Activated CD4-positive, alpha-beta T cell treated with anti-CD3 and anti-CD28 coated beads, Interleukin-2, amount 10 ng/mL, durations not matched to agents 7 days and 5 days (primary cell): ENCODE results near the gene WDR54. TPM values are rescaled to one million over a fixed set of nuclear protein-coding genes. Genes with fewer than 3 reads are reported as not detected.
"Not testable (repeated sequence)": the region's sequence is repeated elsewhere in the genome, so short reads cannot be mapped to it uniquely, and the experiment has no call there.

Experiments used
- CTCF ChIA-PET: fragments of 350-600 bp; sonication (Branson Sonifier 250); formaldehyde crosslinking; loops from one replicate; lab custom pipeline; 2021; ENCODE audit warnings: antibody characterized with exemption; lab: Charles Lee
- POLR2A ChIA-PET: fragments of 350-600 bp; sonication (Branson Sonifier 250); formaldehyde crosslinking; loops from one replicate; lab custom pipeline; 2021; ENCODE audit warnings: antibody characterized with exemption; lab: Charles Lee
- DNase-seq: peaks from one replicate; pipeline ENCODE4 v3.0.0-alpha.2; 2020
- H3K27ac Mint-ChIP-seq: one replicate; pipeline ENCODE4 v1.8.0; 2021; ENCODE audit warnings: mild to moderate bottlenecking, moderate library complexity, mixed read lengths
- H3K27me3 Mint-ChIP-seq: one replicate; pipeline ENCODE4 v1.8.0; 2021; ENCODE audit warnings: mixed read lengths
- H3K36me3 Mint-ChIP-seq: one replicate; pipeline ENCODE4 v1.8.0; 2021; ENCODE audit warnings: low read depth, mixed read lengths
- H3K4me1 Mint-ChIP-seq: one replicate; pipeline ENCODE4 v1.8.0; 2021; ENCODE audit warnings: mixed read lengths
- H3K4me3 Mint-ChIP-seq: one replicate; pipeline ENCODE4 v1.8.0; 2021; ENCODE audit warnings: mild to moderate bottlenecking, moderate library complexity, mixed read lengths
- H3K9me3 Mint-ChIP-seq: one replicate; pipeline ENCODE4 v1.8.0; 2021; ENCODE audit warnings: mixed read lengths
- total RNA-seq, 2 experiments: library from RNA; stranded (reverse); gene quantifications; one replicate each; pipeline ENCODE4 v1.2.3, GENCODE V29; 2021

The WDR54 gene
- total RNA-seq, 2 experiments from 2014 or later = 71.3 to 80.7 TPM

GRCh38 chr2:74448771-74449170, 27.2 kb downstream of the WDR54 start:
- Mint-ChIP-seq H3K27ac (peak overlapping the region; percentile 20), H3K27me3 (peaks cover 19% of the 10 kb centered on the region), H3K4me1 (peaks cover 19% of the 10 kb centered on the region), H3K4me3 (no peak overlapping the region), H3K9me3 (no peaks in the 10 kb centered on the region), H3K36me3 (no peaks in the 10 kb centered on the region)
- CTCF ChIA-PET = interaction anchor here (1.1 kb wide), 1 partner anchor 9 kb away, joined by 3 read pairs; no protein-coding TSS in a partner anchor
- DNase-seq = no peak
- POLR2A ChIA-PET = no interaction called here

GRCh38 chr2:74450570-74451190, 29.1 kb downstream of the WDR54 start:
- Mint-ChIP-seq H3K4me1 (peaks cover 34% of the 10 kb centered on the region), H3K4me3 (no peak overlapping the region), H3K27me3 (peaks cover 6% of the 10 kb centered on the region), H3K27ac (peak overlapping the region; percentile 41), H3K9me3 (no peaks in the 10 kb centered on the region), H3K36me3 (peaks cover 2% of the 10 kb centered on the region)
- no peak for DNase-seq
- ChIA-PET POLR2A (no interaction called here), CTCF (interaction anchor here (0.7 to 0.9 kb wide), 2 partner anchors 10 to 11 kb away, joined by 3 to 4 read pairs; no protein-coding TSS in a partner anchor)

GRCh38 chr2:74454654-74455511, 33.4 kb downstream of the WDR54 start, which contains the start of gene INO80B:
Gene INO80B (plus strand): TSS chr2:74455087. CDS start chr2:74455117, 30 bp downstream.
- no peaks in the 10 kb centered on the region for H3K27me3 Mint-ChIP-seq
- ChIA-PET POLR2A (interaction anchor here (0.6 to 1.3 kb wide), 4 partner anchors 16 to 75 kb away, joined by 3 read pairs; partner anchors contain the start of genes AUP1, C2orf81, HTRA2 and MRPL53), CTCF (interaction anchor here (0.9 to 9.8 kb wide), 5 partner anchors 11 to 64 kb away, joined by 3 to 66 read pairs (median 4); partner anchors contain the start of genes CCDC142 and TTC31)
- peak within 1 kb of the TSS; percentile 98 for H3K27ac Mint-ChIP-seq
- H3K4me1 Mint-ChIP-seq = peaks cover 61% of the 10 kb centered on the region
- peak within 1 kb of the TSS; percentile 91 for H3K4me3 Mint-ChIP-seq
- H3K9me3 Mint-ChIP-seq = no peaks in the 10 kb centered on the region
- H3K36me3 Mint-ChIP-seq = peaks cover 13% of the 10 kb centered on the region
- peak; percentile 97 for DNase-seq

- Mint-ChIP-seq H3K36me3 (peaks cover 21% of the 10 kb centered on the region), H3K27ac (peak overlapping the region; percentile 98), H3K9me3 (no peaks in the 10 kb centered on the region), H3K27me3 (no peaks in the 10 kb centered on the region), H3K4me1 (peaks cover 66% of the 10 kb centered on the region), H3K4me3 (peak overlapping the region; percentile 91)
- POLR2A ChIA-PET = interaction anchor here (0.6 to 1.3 kb wide), 2 partner anchors 36 to 37 kb away, joined by 3 to 6 read pairs; partner anchors contain the start of gene C2orf81
- no peak for DNase-seq
- CTCF ChIA-PET = interaction anchor here (0.6 to 9.8 kb wide), 7 partner anchors 10 to 132 kb away, joined by 3 to 66 read pairs (median 6); partner anchors contain the start of genes CCDC142, MRPL53 and TTC31
Observed at GRCh38 chr2:74457129-74457548, 35.6 kb downstream of the WDR54 start.

GRCh38 chr2:74457549-74458131, 36.1 kb downstream of the WDR54 start:
- H3K4me1 Mint-ChIP-seq = peaks cover 62% of the 10 kb centered on the region
- DNase-seq = peak; percentile 80
- peak overlapping the region; percentile 98 for H3K27ac Mint-ChIP-seq
- no peaks in the 10 kb centered on the region for H3K27me3 Mint-ChIP-seq
- H3K36me3 Mint-ChIP-seq = peaks cover 21% of the 10 kb centered on the region
- CTCF ChIA-PET = interaction anchor here (0.9 to 9.8 kb wide), 9 partner anchors 10 to 133 kb away, joined by 3 to 66 read pairs (median 6); partner anchors contain the start of genes AUP1, CCDC142, HTRA2 and MRPL53
- POLR2A ChIA-PET = interaction anchor here (0.6 to 1.3 kb wide), 3 partner anchors 15 to 37 kb away, joined by 3 to 6 read pairs (median 6); partner anchors contain the start of genes C2orf81 and MRPL53
- H3K9me3 Mint-ChIP-seq = no peaks in the 10 kb centered on the region
- H3K4me3 Mint-ChIP-seq = peak overlapping the region; percentile 91

- DNase-seq = peak; percentile 100
- ChIA-PET POLR2A (interaction anchor here (0.6 to 1.3 kb wide), 6 partner anchors 9 to 75 kb away, joined by 3 to 6 read pairs (median 5); partner anchors contain the start of genes C2orf81 and MRPL53), CTCF (interaction anchor here (0.7 to 9.8 kb wide), 9 partner anchors 9 to 126 kb away, joined by 3 to 66 read pairs (median 3); partner anchors contain the start of genes AUP1, CCDC142, HTRA2 and MRPL53)
- H3K9me3 Mint-ChIP-seq = no peaks in the 10 kb centered on the region
- peaks cover 27% of the 10 kb centered on the region for H3K36me3 Mint-ChIP-seq
- peaks cover 62% of the 10 kb centered on the region for H3K4me1 Mint-ChIP-seq
- H3K27ac Mint-ChIP-seq = peak within 1 kb of the TSS; percentile 98
- H3K4me3 Mint-ChIP-seq = peak within 1 kb of the TSS; percentile 91
- H3K27me3 Mint-ChIP-seq = no peaks in the 10 kb centered on the region
Observed at GRCh38 chr2:74458132-74458937, 36.8 kb downstream of the WDR54 start, which contains the start of gene WBP1. Gene WBP1 (plus strand): TSS chr2:74458438. CDS start chr2:74458603, 165 bp downstream.

GRCh38 chr2:74458938-74459363, 37.4 kb downstream of the WDR54 start:
- CTCF ChIA-PET = interaction anchor here (1.3 to 9.8 kb wide), 6 partner anchors 9 to 73 kb away, joined by 3 to 66 read pairs (median 10); partner anchors contain the start of genes CCDC142, MRPL53 and TTC31
- Mint-ChIP-seq H3K27ac (peak overlapping the region; percentile 98), H3K4me1 (peaks cover 61% of the 10 kb centered on the region), H3K36me3 (peaks cover 28% of the 10 kb centered on the region), H3K9me3 (no peaks in the 10 kb centered on the region), H3K27me3 (no peaks in the 10 kb centered on the region), H3K4me3 (peak overlapping the region; percentile 91)
- DNase-seq = no peak
- POLR2A ChIA-PET = interaction anchor here (0.6 to 1.2 kb wide), 5 partner anchors 9 to 74 kb away, joined by 3 to 6 read pairs (median 5); partner anchors contain the start of gene MRPL53

GRCh38 chr2:74459503-74460118, 38.1 kb downstream of the WDR54 start:
- ChIA-PET CTCF (interaction anchor here (1.3 to 9.8 kb wide), 6 partner anchors 8 to 23 kb away, joined by 3 to 66 read pairs (median 8); partner anchors contain the start of genes CCDC142, MRPL53 and TTC31), POLR2A (interaction anchor here (1.1 kb wide), 1 partner anchor 8 kb away, joined by 3 read pairs; no protein-coding TSS in a partner anchor)
- peak overlapping the region; percentile 91 for H3K4me3 Mint-ChIP-seq
- peak overlapping the region; percentile 98 for H3K27ac Mint-ChIP-seq
- H3K27me3 Mint-ChIP-seq, H3K9me3 Mint-ChIP-seq, DNase-seq: not testable (repeated sequence)
- H3K4me1 Mint-ChIP-seq = peaks cover 61% of the 10 kb centered on the region
- peaks cover 28% of the 10 kb centered on the region for H3K36me3 Mint-ChIP-seq

GRCh38 chr2:74460187-74460586, 38.7 kb downstream of the WDR54 start:
- H3K27ac Mint-ChIP-seq, H3K27me3 Mint-ChIP-seq, POLR2A ChIA-PET, DNase-seq, H3K9me3 Mint-ChIP-seq: not testable (repeated sequence)
- peaks cover 55% of the 10 kb centered on the region for H3K4me1 Mint-ChIP-seq
- peak overlapping the region; percentile 91 for H3K4me3 Mint-ChIP-seq
- peaks cover 26% of the 10 kb centered on the region for H3K36me3 Mint-ChIP-seq
- CTCF ChIA-PET = interaction anchor here (1.4 to 9.8 kb wide), 5 partner anchors 9 to 33 kb away, joined by 3 to 66 read pairs (median 5); partner anchors contain the start of genes CCDC142, MRPL53 and TTC31

GRCh38 chr2:74461187-74462053, 39.9 kb downstream of the WDR54 start:
- DNase-seq = no peak
- Mint-ChIP-seq H3K36me3 (peaks cover 23% of the 10 kb centered on the region), H3K9me3 (no peaks in the 10 kb centered on the region), H3K27ac (no peak overlapping the region), H3K27me3 (no peaks in the 10 kb centered on the region), H3K4me3 (no peak overlapping the region), H3K4me1 (peaks cover 52% of the 10 kb centered on the region)
- POLR2A ChIA-PET = no interaction called here
- CTCF ChIA-PET = interaction anchor here (1.0 to 9.8 kb wide), 6 partner anchors 8 to 34 kb away, joined by 3 to 66 read pairs (median 4); partner anchors contain the start of genes CCDC142, MRPL53 and TTC31
